ENCODE results near the gene ANTXR2.
"Not testable (repeated sequence)": the region's sequence is repeated elsewhere in the genome, so short reads cannot be mapped to it uniquely, and the experiment has no call there.

ANTXR2 gene

DNA sequence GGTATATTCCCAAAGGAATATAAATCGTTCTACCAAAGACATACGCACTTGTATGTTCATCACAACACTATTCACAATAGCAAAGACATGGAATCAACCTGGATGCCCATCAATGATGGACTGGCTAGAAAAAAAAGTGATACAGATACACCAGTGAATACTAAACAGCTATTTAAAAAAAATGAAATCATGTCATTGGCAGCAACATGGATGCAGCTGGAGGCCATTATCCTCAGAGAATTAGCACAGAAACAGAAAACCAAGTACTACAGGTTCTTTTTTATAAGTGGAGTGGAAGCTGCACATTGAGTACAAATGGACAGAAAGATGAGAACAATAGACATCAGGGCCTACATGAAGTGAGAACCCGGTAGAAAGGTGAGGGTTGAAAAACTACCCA lies 81.4 kb downstream of the ANTXR2 start:
- no peak for DNase-seq (ENCODE audit: low read depth in 4 of 4, low spot score in 1 of 4)

- DNase-seq (ENCODE audit: low read depth in 4 of 4, low spot score in 1 of 4): not testable (repeated sequence)
Observed at GRCh38 chr4:79991100-79991499, 81.9 kb downstream of the ANTXR2 start.

GRCh38 chr4:79987401-79987800 lies 85.6 kb downstream of the ANTXR2 start:
- no peak for DNase-seq (ENCODE audit: low read depth in 4 of 4, low spot score in 1 of 4)

- no peak for DNase-seq (ENCODE audit: low read depth in 4 of 4, low spot score in 1 of 4)
Observed at GRCh38 chr4:79983431-79983830, 89.6 kb downstream of the ANTXR2 start.

DNA sequence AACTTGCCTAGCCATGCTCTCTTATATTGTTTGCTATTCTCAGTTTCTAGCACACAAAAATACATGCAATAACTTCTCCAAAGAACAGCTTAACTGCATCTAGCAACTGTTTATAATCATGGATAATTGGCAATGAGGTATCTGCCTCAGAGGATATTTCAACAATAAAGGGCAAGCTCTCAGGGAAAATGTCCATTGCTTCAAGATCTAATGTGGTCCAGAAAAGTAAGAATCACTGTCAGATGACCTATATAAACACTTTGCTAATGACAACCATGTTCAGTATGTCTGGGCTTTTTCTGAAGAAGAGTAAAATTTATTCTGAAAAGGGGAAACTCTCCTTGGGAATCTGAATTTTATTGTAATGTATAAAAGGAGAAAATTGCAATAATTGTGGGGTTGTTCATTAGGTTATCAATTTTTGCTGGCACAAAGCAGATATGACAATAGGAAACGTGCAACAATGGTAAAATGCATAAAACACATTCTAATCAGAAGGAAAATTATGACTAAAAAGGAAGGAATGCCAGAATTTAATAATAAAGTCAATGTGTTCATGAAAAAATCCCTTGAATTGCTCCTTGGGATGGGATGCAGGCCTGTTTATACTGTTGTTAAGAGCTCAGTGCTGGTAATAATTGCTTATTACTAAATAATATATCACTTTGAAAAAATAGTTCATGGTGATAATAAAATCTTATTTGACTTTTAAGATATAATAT lies 90.3 kb downstream of the ANTXR2 start:
- no peak for DNase-seq (ENCODE audit: low read depth in 4 of 4, low spot score in 1 of 4)

DNA sequence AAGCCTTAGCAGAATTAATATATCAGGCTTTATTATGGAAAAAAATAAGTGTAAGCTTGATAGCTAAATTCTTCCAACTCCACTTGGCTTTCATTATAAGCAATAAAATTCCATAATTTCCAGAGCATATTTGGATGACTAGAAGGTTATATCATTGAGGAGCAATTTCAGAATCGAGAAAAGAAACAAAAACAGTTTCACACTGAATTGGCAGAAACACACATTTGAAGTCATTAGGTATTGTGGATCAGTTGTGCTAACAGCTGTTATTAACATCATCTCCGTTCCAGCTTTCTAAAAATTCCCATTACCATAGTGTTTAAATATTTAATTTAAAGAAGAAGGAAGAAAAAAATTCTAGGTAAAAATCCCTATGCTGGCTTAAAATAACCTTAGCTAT lies 92.6 kb downstream of the ANTXR2 start:
- DNase-seq (ENCODE audit: low read depth in 4 of 4, low spot score in 1 of 4): no peak

GRCh38 chr4:79979785-79980437 lies 93.1 kb downstream of the ANTXR2 start:
- no peak for DNase-seq (ENCODE audit: low read depth in 4 of 4, low spot score in 1 of 4)

GRCh38 chr4:79977131-79977840 lies 95.7 kb downstream of the ANTXR2 start:
- DNase-seq (ENCODE audit: low read depth in 4 of 4, low spot score in 1 of 4): no peak

GRCh38 chr4:79964400-79965211 lies 108.4 kb downstream of the ANTXR2 start:
- DNase-seq (ENCODE audit: low read depth in 4 of 4, low spot score in 1 of 4): no peak

- DNase-seq (ENCODE audit: low read depth in 4 of 4, low spot score in 1 of 4): no peak
Observed at GRCh38 chr4:79964020-79964399, 109.0 kb downstream of the ANTXR2 start.

- no peak for DNase-seq (ENCODE audit: low read depth in 4 of 4, low spot score in 1 of 4)
Observed at GRCh38 chr4:79959652-79960051, 113.4 kb downstream of the ANTXR2 start.

DNA sequence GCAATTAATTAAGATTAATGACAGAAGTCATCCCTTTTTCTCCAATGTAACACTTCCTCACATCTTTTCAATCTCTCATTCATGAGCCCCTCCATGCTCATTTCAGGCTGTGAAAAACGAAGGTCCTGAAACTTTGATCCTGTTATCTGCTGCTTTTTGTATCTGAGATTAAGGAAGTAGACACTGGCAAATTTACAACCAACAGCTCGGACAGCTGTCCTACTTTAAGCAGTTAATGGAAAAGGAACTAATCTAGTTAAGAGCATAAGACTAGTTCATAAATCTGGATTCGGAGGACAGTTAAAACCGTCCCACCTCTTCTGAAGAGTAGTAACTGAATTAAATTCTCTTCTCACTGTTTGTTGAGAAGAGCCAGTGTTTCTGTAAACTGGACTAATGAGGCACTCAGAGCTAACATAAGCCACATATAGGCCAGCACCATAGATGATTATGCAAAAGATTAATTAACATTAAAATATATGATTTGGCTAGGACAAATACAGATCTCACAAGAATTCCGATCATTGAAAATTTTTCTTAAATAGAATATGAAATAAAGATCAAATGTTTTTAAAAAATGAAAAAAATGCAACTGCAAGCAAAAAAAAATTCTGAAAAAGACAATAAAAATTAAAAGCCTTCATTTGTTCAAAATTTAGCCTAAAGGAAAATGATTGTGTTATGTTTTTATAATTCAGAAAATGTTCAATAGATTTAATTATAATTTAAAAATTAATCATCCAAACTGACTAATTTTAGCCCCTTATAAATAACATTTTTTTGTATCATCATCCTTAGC lies 114.4 kb downstream of the ANTXR2 start:
- DNase-seq (ENCODE audit: low read depth in 4 of 4, low spot score in 1 of 4): no peak

DNA sequence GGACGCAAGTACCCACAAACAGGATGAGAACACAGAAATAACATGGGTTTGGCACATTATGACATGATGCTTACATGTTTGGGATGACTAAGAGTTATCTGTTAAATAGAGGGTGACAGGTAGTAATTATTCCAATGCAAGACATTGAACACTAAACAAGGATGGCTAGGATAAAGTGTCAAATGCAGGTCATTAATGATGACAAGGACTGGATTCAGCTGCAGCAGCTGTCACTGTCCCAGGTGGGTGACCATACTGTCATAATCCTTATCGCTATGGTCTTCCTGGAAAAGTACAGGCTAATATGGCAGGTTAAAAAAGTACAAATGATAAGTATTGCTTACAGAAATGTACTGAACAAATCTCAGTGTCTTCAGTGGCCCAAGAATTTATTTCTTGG lies 123.9 kb downstream of the ANTXR2 start:
- DNase-seq (ENCODE audit: low read depth in 4 of 4, low spot score in 1 of 4): no peak

- no peak for DNase-seq (ENCODE audit: low read depth in 4 of 4, low spot score in 1 of 4)
Observed at GRCh38 chr4:79948739-79949138, 124.3 kb downstream of the ANTXR2 start.

- no peak for DNase-seq (ENCODE audit: low read depth in 4 of 4, low spot score in 1 of 4)
Observed at GRCh38 chr4:79948261-79948660, 124.8 kb downstream of the ANTXR2 start.

- DNase-seq (ENCODE audit: low read depth in 4 of 4, low spot score in 1 of 4): no peak
Observed at GRCh38 chr4:79947386-79947785, 125.6 kb downstream of the ANTXR2 start.

- DNase-seq (ENCODE audit: low read depth in 4 of 4, low spot score in 1 of 4): no peak
Observed at GRCh38 chr4:79935274-79935673, 137.8 kb downstream of the ANTXR2 start.

DNA sequence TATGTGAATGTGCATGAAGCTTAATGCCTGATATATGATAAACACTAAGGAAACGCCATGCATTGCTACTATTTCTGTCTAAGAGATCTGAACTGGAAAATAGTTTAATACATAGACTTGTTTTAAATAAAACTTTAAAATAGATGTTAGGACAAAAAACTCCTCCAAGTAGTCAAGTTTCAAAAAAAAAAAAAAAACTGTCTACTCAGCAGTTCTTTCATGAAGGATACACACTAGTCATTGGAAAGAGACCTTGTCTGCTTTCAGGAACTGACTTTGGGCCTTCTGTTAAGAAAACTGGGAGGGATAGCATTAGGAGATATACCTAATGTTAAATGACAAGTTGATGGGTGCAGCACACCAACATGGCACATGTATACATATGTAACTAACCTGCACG lies 138.4 kb downstream of the ANTXR2 start:
- DNase-seq (ENCODE audit: low read depth in 4 of 4, low spot score in 1 of 4): no peak

DNA sequence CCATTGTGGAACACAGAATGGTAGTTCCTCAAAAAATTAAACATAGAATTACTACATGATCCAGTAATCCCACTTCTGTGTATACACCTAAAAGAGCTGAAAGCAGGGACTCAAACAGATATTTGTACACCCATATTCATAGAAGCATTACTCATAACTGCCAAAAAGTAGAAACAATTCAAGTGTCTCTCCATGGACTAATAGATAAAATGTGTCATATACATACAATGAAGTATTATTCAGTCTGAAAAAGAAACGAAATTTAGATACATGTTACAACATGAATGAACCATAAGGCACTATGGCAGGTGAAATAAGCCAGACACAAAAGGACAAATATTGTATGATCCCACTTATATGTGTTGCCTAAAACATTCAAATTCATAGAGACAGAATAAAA lies 145.1 kb downstream of the ANTXR2 start:
- DNase-seq (ENCODE audit: low read depth in 4 of 4, low spot score in 1 of 4): no peak

GRCh38 chr4:79923281-79923680 lies 149.7 kb downstream of the ANTXR2 start:
- no peak for DNase-seq (ENCODE audit: low read depth in 4 of 4, low spot score in 1 of 4)

GRCh38 chr4:79922011-79922410 lies 151.0 kb downstream of the ANTXR2 start:
- DNase-seq (ENCODE audit: low read depth in 4 of 4, low spot score in 1 of 4): no peak
